ENCODE results near the gene TGM1. TPM values are rescaled to one million over a fixed set of nuclear protein-coding genes. Genes with fewer than 3 reads are reported as not detected.
"Not testable (repeated sequence)": the region's sequence is repeated elsewhere in the genome, so short reads cannot be mapped to it uniquely, and the experiment has no call there.

Gene TGM1
- total and polyA plus RNA-seq, 12 donors, result 0.28 to 2.7 (median 0.89) TPM; not detected in 1

GRCh38 chr14:24219521-24219920 is 43.5 kb downstream of the TGM1 start:
- Histone ChIP-seq H3K36me3 (replicated peaks in 1 of 2) (peaks cover 0 to 7% of the 10 kb centered on the region in 2 donors), H3K27me3 (no peaks in the 10 kb centered on the region), H3K4me3 (no peak overlapping the region), H3K27ac (no peak overlapping the region), H3K9me3 (replicated peaks in 1 of 3) (no peaks in the 10 kb centered on the region), H3K4me1 (replicated peaks in 1 of 2) (peaks cover 4 to 10% of the 10 kb centered on the region in 2 donors)
- TF ChIP-seq, protein P1, sequence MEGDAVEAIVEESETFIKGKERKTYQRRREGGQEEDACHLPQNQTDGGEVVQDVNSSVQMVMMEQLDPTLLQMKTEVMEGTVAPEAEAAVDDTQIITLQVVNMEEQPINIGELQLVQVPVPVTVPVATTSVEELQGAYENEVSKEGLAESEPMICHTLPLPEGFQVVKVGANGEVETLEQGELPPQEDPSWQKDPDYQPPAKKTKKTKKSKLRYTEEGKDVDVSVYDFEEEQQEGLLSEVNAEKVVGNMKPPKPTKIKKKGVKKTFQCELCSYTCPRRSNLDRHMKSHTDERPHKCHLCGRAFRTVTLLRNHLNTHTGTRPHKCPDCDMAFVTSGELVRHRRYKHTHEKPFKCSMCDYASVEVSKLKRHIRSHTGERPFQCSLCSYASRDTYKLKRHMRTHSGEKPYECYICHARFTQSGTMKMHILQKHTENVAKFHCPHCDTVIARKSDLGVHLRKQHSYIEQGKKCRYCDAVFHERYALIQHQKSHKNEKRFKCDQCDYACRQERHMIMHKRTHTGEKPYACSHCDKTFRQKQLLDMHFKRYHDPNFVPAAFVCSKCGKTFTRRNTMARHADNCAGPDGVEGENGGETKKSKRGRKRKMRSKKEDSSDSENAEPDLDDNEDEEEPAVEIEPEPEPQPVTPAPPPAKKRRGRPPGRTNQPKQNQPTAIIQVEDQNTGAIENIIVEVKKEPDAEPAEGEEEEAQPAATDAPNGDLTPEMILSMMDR (IDR thresholded peaks at IDR 0.05), result no peak
- no peak for TF ChIP-seq POLR2A (IDR thresholded peaks at IDR 0.05)
- DNase-seq, result peak in 1 of 7 donors; percentile 6
- 53 to 61% (median 59%) methylated on average over 3 of the region's 3 CpGs for WGBS, 4 donors
- intact Hi-C loops (cut with DNase I), result no loop called here

GRCh38 chr14:24219080-24219479 is 43.9 kb downstream of the TGM1 start:
- Histone ChIP-seq H3K27me3 (no peaks in the 10 kb centered on the region), H3K27ac (no peak overlapping the region), H3K4me3 (no peak overlapping the region), H3K9me3 (replicated peaks in 1 of 3) (no peaks in the 10 kb centered on the region), H3K36me3 (replicated peaks in 1 of 2) (peaks cover 0 to 7% of the 10 kb centered on the region in 2 donors), H3K4me1 (replicated peaks in 1 of 2) (peaks cover 4 to 12% of the 10 kb centered on the region in 2 donors)
- TF ChIP-seq, protein P1 (IDR thresholded peaks at IDR 0.05), result no peak
- no peak for TF ChIP-seq POLR2A (IDR thresholded peaks at IDR 0.05)
- intact Hi-C loops (cut with DNase I), result no loop called here
- WGBS, 4 donors, result 87 to 92% (median 91%) methylated on average over 3 to 4 of the region's 4 CpGs
- DNase-seq, result peak in 1 of 7 donors; percentile 12

DNA sequence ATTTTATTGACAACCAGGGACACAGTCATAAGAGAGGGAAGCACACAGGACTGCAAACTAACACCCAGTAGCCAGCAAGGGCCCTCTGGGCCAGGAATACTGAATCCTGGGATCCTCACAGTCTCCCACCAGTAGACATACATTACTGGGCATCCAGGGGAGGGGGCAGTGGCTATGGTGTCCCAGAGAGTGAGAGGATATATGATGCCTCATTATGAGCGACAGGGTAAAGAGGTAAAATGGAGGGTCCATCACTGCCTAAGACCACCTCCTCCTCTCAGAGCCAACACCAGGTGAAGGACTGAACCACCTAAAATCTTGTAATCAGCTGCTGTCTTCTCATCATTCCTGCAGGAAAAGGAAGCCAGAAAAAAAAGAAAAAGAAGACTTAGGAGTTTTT is 46.1 kb downstream of the TGM1 start:
- peaks cover 12 to 24% of the 10 kb centered on the region in 2 donors for H3K4me1 ChIP-seq (replicated peaks in 1 of 2)
- 75 to 96% (median 78%) methylated on average over 1 of the region's 1 CpG for WGBS, 4 donors
- intact Hi-C loops (cut with DNase I); H3K27ac ChIP-seq; H3K27me3 ChIP-seq; H3K4me3 ChIP-seq; H3K9me3 ChIP-seq (replicated peaks in 1 of 3); H3K36me3 ChIP-seq (replicated peaks in 1 of 2): not testable (repeated sequence)
- DNase-seq, result peak in 1 of 7 donors; percentile 12

DNA sequence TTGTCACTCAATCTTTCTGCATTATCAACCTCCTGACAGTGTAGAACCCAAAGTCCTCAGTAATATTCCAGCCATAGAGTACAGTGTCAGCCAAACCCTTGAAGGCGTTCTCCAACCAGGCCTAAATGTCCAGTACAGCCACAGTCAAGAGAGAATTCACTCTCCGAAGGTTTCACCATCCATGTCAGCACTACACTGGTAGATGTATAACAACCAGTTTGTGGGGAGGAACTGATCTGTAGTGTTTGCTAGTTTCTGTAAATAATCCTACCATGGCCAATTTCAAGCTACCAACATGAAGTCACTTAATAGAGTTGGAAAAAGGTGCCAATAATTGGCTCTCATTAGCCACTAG is 46.7 kb downstream of the TGM1 start:
- no peak for TF ChIP-seq POLR2A (IDR thresholded peaks at IDR 0.05)
- TF ChIP-seq, protein P1 (IDR thresholded peaks at IDR 0.05), result no peak
- WGBS, 4 donors, result 82 to 94% (median 86%) methylated on average over 2 of the region's 2 CpGs
- DNase-seq, result no peak
- Histone ChIP-seq H3K4me1 (replicated peaks in 1 of 2) (peaks cover 17 to 25% of the 10 kb centered on the region in 2 donors), H3K4me3 (no peak overlapping the region), H3K27ac (peak overlapping the region in 4 of 5 donors; percentile 64 to 98 (median 90)), H3K9me3 (replicated peaks in 1 of 3) (no peaks in the 10 kb centered on the region), H3K36me3 (replicated peaks in 1 of 2) (peaks cover 0 to 10% of the 10 kb centered on the region in 2 donors), H3K27me3 (no peaks in the 10 kb centered on the region)
- intact Hi-C loops (cut with DNase I), result no loop called here
